SU-DHL-6 (cell line): ENCODE results near the gene PPARD.
A peak's percentile ranks its signal among the peaks of the same experiment; 100 is the strongest.

Experiments used
- H2AFZ ChIP-seq: fragments of 200-600 bp; sonication (generic); 2 replicates; pipeline ENCODE4 v1.6.1; 2014; ENCODE audit warnings: low read depth, mild to moderate bottlenecking, moderate library complexity, mixed read lengths, antibody characterized with exemption, low read length; ENCODE audit not compliant: severe bottlenecking
- H3F3A ChIP-seq: fragments of 200-600 bp; shearing (Covaris generic); 2 replicates; pipeline ENCODE4 v1.6.0; 2016; ENCODE audit warnings: antibody characterized with exemption, mild to moderate bottlenecking; ENCODE audit not compliant: insufficient read depth
- H3K27ac ChIP-seq: fragments of 200-600 bp; sonication (generic); 2 replicates; pipeline ENCODE4 v1.5.1; 2016; ENCODE audit warnings: low read depth, mild to moderate bottlenecking, low read length, moderate library complexity, mixed read lengths
- H3K27me3 ChIP-seq: fragments of 200-600 bp; sonication (generic), shearing (Covaris generic); 2 replicates; pipeline ENCODE4 v1.6.0; 2014; ENCODE audit warnings: mild to moderate bottlenecking, low read length
- H3K36me3 ChIP-seq: fragments of 200-600 bp; sonication (generic); 2 replicates; pipeline ENCODE4 v1.6.1; 2014; ENCODE audit warnings: mild to moderate bottlenecking, low read length, mixed read lengths
- H3K4me2 ChIP-seq: fragments of 300-600, 200-600 bp; shearing (Covaris generic), sonication (generic); 2 replicates; pipeline ENCODE4 v1.6.0; 2014; ENCODE audit warnings: low read length, low read depth, mild to moderate bottlenecking; ENCODE audit not compliant: poor library complexity, severe bottlenecking
- H3K4me3 ChIP-seq: fragments of 200-600 bp; sonication (generic); 2 replicates; pipeline ENCODE4 v1.5.1; 2014; ENCODE audit warnings: antibody characterized with exemption, low read length, mild to moderate bottlenecking, mixed read lengths; ENCODE audit not compliant: insufficient read depth, poor library complexity, severe bottlenecking
- H3K79me2 ChIP-seq: fragments of 200-600 bp; sonication (generic); 2 replicates; pipeline ENCODE4 v1.6.1; 2014; ENCODE audit warnings: mild to moderate bottlenecking, low read length, moderate library complexity; ENCODE audit not compliant: insufficient read depth
- H3K9ac ChIP-seq: fragments of 200-600 bp; sonication (generic); 2 replicates; pipeline ENCODE4 v1.7.0; 2014; ENCODE audit warnings: mild to moderate bottlenecking, low read length
- H3K9me2 ChIP-seq: fragments of 200-600 bp; sonication (generic); replicated peaks from 2 replicates; pipeline ENCODE4 v1.6.1; 2014; ENCODE audit warnings: low read length; ENCODE audit not compliant: insufficient read depth
- H3K9me3 ChIP-seq: fragments of 200-600 bp; sonication (generic); 2 replicates; pipeline ENCODE4 v1.6.1; 2014; ENCODE audit warnings: low read length, mixed read lengths; ENCODE audit not compliant: insufficient read depth
- H4K20me1 ChIP-seq: fragments of 200-600 bp; sonication (generic); 2 replicates; pipeline ENCODE4 v1.6.1; 2014; ENCODE audit warnings: low read depth, mild to moderate bottlenecking, antibody characterized with exemption, low read length, moderate library complexity, mixed read lengths
- EZH2phosphoT487 ChIP-seq: fragments of 200-600 bp; sonication (generic), shearing (Covaris generic); conservative IDR thresholded peaks from 2 replicates; pipeline ENCODE4 v1.6.1; 2018; ENCODE audit warnings: mild to moderate bottlenecking, antibody characterized with exemption, low read length, moderate library complexity, mixed read lengths
- TF ChIP-seq, protein P1 (sequence below): fragments of 200-600 bp; sonication (generic); IDR thresholded peaks from one replicate; pipeline ENCODE4 v1.5.1; 2017; ENCODE audit warnings: antibody characterized with exemption, mild to moderate bottlenecking, low read length, moderate library complexity; ENCODE audit not compliant: insufficient read depth, poor library complexity, severe bottlenecking

The PPARD gene

DNA sequence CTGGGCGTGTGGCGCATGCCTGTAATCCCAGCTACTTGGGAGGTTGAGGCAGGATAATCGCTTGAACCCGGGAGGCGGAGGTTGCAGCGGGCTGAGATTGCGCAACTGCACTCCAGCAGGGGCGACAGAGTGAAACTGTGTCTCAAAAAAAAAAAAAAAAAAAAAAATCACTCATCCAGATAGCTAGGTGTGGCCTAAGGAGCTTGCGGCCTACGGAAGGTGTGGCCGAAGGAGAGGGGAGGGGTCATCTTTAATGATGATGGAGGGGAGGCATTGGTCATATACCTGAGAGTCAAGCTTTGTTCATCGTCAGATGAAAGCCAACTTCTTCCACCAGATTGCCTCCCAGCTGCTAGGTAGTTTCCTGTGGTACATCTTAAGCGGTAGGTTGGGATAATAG, 801 bp upstream of the PPARD start:
- H3K27ac ChIP-seq = no peak overlapping the region
- H3K79me2 ChIP-seq = 0 out of 2 replicates have a peak, but pooled peaks cover 6% of the 10 kb centered on the region
- TF ChIP-seq, protein P1, sequence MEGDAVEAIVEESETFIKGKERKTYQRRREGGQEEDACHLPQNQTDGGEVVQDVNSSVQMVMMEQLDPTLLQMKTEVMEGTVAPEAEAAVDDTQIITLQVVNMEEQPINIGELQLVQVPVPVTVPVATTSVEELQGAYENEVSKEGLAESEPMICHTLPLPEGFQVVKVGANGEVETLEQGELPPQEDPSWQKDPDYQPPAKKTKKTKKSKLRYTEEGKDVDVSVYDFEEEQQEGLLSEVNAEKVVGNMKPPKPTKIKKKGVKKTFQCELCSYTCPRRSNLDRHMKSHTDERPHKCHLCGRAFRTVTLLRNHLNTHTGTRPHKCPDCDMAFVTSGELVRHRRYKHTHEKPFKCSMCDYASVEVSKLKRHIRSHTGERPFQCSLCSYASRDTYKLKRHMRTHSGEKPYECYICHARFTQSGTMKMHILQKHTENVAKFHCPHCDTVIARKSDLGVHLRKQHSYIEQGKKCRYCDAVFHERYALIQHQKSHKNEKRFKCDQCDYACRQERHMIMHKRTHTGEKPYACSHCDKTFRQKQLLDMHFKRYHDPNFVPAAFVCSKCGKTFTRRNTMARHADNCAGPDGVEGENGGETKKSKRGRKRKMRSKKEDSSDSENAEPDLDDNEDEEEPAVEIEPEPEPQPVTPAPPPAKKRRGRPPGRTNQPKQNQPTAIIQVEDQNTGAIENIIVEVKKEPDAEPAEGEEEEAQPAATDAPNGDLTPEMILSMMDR = no peak
- no peak for TF ChIP-seq EZH2phosphoT487
- no peaks in the 10 kb centered on the region for H3F3A ChIP-seq
- H3K9me2 ChIP-seq = no peaks in the 10 kb centered on the region
- no peak overlapping the region for H3K9ac ChIP-seq
- H3K4me2 ChIP-seq = no peak overlapping the region
- H3K36me3 ChIP-seq = no peaks in the 10 kb centered on the region
- no peak overlapping the region for H3K4me3 ChIP-seq
- no peak overlapping the region for H2AFZ ChIP-seq
- H3K9me3 ChIP-seq = no peaks in the 10 kb centered on the region
- H4K20me1 ChIP-seq = peaks cover 6% of the 10 kb centered on the region; the same call in 1 of the 2 replicates
- no peaks in the 10 kb centered on the region for H3K27me3 ChIP-seq

DNA sequence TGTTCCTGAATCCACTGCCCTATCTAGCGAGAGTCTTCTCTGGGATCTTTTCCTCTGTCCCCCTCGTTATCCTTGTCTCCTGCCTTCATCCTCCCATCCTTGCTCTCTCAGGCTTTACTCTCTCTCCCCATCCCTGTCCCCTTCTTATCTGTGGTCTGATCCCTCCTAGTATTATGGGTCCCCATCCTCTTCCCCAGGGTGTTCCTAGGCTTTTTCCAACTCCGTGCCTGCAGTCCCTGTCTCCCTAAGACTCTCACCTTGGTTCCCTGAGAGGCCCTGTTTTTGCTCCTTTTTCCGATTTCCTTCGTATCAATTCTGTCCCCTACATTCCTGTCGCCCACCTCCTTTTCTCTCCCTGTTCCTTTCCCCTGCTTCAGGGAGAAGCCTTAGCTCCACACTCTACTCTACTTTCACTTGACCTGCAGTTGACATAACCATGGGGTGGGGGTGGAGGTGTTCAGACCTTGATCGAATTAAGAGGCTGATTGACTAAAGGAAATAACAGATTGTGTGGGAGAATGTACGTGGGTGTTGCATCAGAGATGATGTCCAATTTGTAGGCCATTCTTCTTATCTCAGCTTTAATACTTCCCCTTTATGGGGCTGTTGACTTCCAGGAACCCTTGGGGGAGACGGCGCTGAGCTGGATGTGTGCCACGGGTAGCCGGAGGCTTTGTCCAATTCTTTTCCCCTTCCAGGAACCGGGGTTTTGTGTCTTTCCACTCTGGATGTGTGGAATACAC, 905 bp downstream of the PPARD start:
- no peaks in the 10 kb centered on the region for H3K9me3 ChIP-seq
- H3K27ac ChIP-seq = no peak overlapping the region
- H3F3A ChIP-seq = peaks cover 3% of the 10 kb centered on the region; the same call in 1 of the 2 replicates
- no peaks in the 10 kb centered on the region for H3K9me2 ChIP-seq
- peak overlapping the region; percentile 68 for H3K4me3 ChIP-seq
- no peaks in the 10 kb centered on the region for H3K27me3 ChIP-seq
- no peak for TF ChIP-seq EZH2phosphoT487
- TF ChIP-seq, protein P1 = no peak
- H3K79me2 ChIP-seq = 0 out of 2 replicates have a peak, but pooled peaks cover 6% of the 10 kb centered on the region
- H4K20me1 ChIP-seq = peaks cover 6% of the 10 kb centered on the region; the same call in 1 of the 2 replicates
- H2AFZ ChIP-seq = peak overlapping the region; percentile 57
- H3K36me3 ChIP-seq = no peaks in the 10 kb centered on the region
- peak overlapping the region; percentile 70 for H3K4me2 ChIP-seq
- peak overlapping the region; percentile 63 for H3K9ac ChIP-seq

DNA sequence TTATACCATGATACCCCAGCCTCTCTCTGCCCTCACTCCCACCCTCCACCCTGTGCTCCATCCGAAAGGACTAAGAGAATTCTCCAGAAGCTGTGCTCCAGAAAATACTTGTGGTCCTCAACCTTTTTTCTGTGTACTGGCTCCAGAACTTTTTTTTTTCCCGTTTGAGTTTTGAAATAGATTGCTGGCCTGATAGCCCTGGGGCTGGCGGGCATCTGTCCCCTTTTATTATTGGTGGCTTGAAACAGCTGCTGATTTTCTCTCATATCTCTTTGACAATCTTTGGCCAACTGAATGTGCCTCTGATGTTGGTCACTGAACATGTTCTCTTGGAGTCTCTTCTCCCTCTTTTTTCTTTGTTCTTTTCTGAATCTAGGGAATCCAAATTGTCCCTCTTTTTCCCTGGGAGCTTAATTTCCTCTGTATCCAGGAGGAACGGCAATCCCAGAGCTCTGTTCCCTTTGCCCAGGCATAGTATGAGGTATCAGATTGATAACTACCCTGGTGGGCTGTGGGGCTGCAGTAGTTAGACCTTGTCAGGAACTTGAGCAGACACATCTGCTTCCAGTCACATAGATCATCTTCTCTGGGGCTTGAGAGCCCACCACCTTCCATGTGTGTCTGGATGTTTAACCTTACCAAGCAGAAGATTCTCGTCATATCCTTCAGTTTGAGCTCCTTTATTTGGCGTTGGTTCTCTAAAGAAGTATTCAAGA, 1.6 kb downstream of the PPARD start:
- TF ChIP-seq, protein P1 = no peak
- TF ChIP-seq EZH2phosphoT487 = no peak
- peaks cover 6% of the 10 kb centered on the region; the same call in 1 of the 2 replicates for H4K20me1 ChIP-seq
- peaks cover 8% of the 10 kb centered on the region; the same call in 1 of the 2 replicates for H3F3A ChIP-seq
- no peaks in the 10 kb centered on the region for H3K36me3 ChIP-seq
- no peaks in the 10 kb centered on the region for H3K9me3 ChIP-seq
- H2AFZ ChIP-seq = no peak overlapping the region
- no peak overlapping the region for H3K9ac ChIP-seq
- H3K4me2 ChIP-seq = peak overlapping the region; percentile 70
- no peak overlapping the region for H3K27ac ChIP-seq
- no peaks in the 10 kb centered on the region for H3K27me3 ChIP-seq
- H3K79me2 ChIP-seq = 0 out of 2 replicates have a peak, but pooled peaks cover 6% of the 10 kb centered on the region
- H3K9me2 ChIP-seq = no peaks in the 10 kb centered on the region
- no peak overlapping the region for H3K4me3 ChIP-seq
